GM18951 (cell line): Measurements from ENCODE around the gene HEXIM2.

Experiments
- POLR2A ChIP-seq: IDR thresholded peaks from 4 replicates; pipeline ENCODE4 v1.6.1; 2011; ENCODE audit warnings: mild to moderate bottlenecking; ENCODE audit not compliant: insufficient read length, insufficient read depth; ENCODE audit errors: extremely low read depth
- in situ Hi-C: fragments of 300-500 bp; cut with MboI; formaldehyde crosslinking; loops from one replicate; pipeline ENCODE4 v1.12.0; 2022; ENCODE audit warnings: low sequenced_read_pairs, mixed read lengths, inconsistent platforms; ENCODE audit not compliant: unreplicated experiment

HEXIM2 gene

GRCh38 chr17:45131616-45132319 lies 29.9 kb upstream of the HEXIM2 start:
- in situ Hi-C loops: no loop called here
- TF ChIP-seq POLR2A: no peak

- in situ Hi-C loops: no loop called here
- no peak for TF ChIP-seq POLR2A
These were observed 29.4 kb upstream of the HEXIM2 start, which contains the start of gene PLCD3 for GRCh38 chr17:45132320-45132571. PLCD3 (minus strand) TSS chr17:45132515; CDS start chr17:45132410, 105 bp downstream.

GRCh38 chr17:45132572-45133463 lies 28.9 kb upstream of the HEXIM2 start:
- peak; percentile 45 for TF ChIP-seq POLR2A
- in situ Hi-C loops: no loop called here

- peak; percentile 80 for TF ChIP-seq POLR2A
- in situ Hi-C loops: loop anchor here (5.0 kb wide), 1 partner anchor 62 kb away; no protein-coding TSS in a partner anchor
These were observed 26.3 kb upstream of the HEXIM2 start, which contains the start of gene ACBD4 for GRCh38 chr17:45135192-45135977. ACBD4 (plus strand) TSS chr17:45135687; CDS start chr17:45136145, 458 bp downstream.

- in situ Hi-C loops: loop anchor here (5.0 kb wide), 1 partner anchor 61 kb away; no protein-coding TSS in a partner anchor
- TF ChIP-seq POLR2A: no peak
These were observed 25.5 kb upstream of the HEXIM2 start for GRCh38 chr17:45135978-45136791.

GRCh38 chr17:45136846-45137560 lies 24.7 kb upstream of the HEXIM2 start:
- in situ Hi-C loops: loop anchor here (5.0 kb wide), 1 partner anchor 60 kb away; no protein-coding TSS in a partner anchor
- no peak for TF ChIP-seq POLR2A

GRCh38 chr17:45137561-45138305 lies 23.9 kb upstream of the HEXIM2 start:
- in situ Hi-C loops: loop anchor here (5.0 kb wide), 1 partner anchor 60 kb away; no protein-coding TSS in a partner anchor
- TF ChIP-seq POLR2A: no peak

- TF ChIP-seq POLR2A: no peak
- in situ Hi-C loops: loop anchor here (5.0 kb wide), 1 partner anchor 58 kb away; no protein-coding TSS in a partner anchor
These were observed 22.7 kb upstream of the HEXIM2 start for GRCh38 chr17:45138911-45139532.

- no peak for TF ChIP-seq POLR2A
- in situ Hi-C loops: loop anchor here (5.0 kb wide), 1 partner anchor 58 kb away; no protein-coding TSS in a partner anchor
These were observed 22.1 kb upstream of the HEXIM2 start for GRCh38 chr17:45139533-45139920.

- in situ Hi-C loops: no loop called here
- no peak for TF ChIP-seq POLR2A
These were observed 18.5 kb upstream of the HEXIM2 start for GRCh38 chr17:45143094-45143670.
